ENCODE data around the gene RPUSD4. TPM values are rescaled to one million over a fixed set of nuclear protein-coding genes. Genes with fewer than 3 reads are reported as not detected.

The RPUSD4 gene
- total RNA-seq, 4 donors from 2014 or later, result 53.3 to 93.8 (median 69.2) TPM

Other genes with a start within 250 kb of the RPUSD4 start
- 1 to 10 TPM; 1.0 to 2.0 (median 1.8) TPM for gene CDON, start 148.8 kb downstream of the RPUSD4 start, total RNA-seq
- 10 to 100 TPM; 13.6 to 32.2 (median 23.2) TPM for gene FAM118B, start 132 bp upstream of the RPUSD4 start, total RNA-seq
- 100 to 1,000 TPM in 1 of 4 donors, 10 to 100 TPM in 3; 72.3 to 101 (median 79.4) TPM for gene SRPRA, start 57.2 kb upstream of the RPUSD4 start, total RNA-seq
- 10 to 100 TPM; 12.5 to 20.8 (median 16.2) TPM for gene FOXRED1, start 57.5 kb upstream of the RPUSD4 start, total RNA-seq
- 1 to 10 TPM; 4.5 to 5.8 (median 5.6) TPM for gene TIRAP, start 71.4 kb upstream of the RPUSD4 start, total RNA-seq
- gene DCPS, start 92.4 kb upstream of the RPUSD4 start, total RNA-seq, result 10 to 100 TPM in 3 of 4 donors, 1 to 10 TPM in 1; 9.8 to 23.1 (median 11.5) TPM
- 10 to 100 TPM in 2 of 4 donors, 1 to 10 TPM in 2; 3.4 to 12.4 (median 9.6) TPM for gene ST3GAL4, start 144.0 kb upstream of the RPUSD4 start, total RNA-seq

Measured in gastrocnemius medialis (tissue), 4 donors.